Natural killer cell (primary cell): Measurements from ENCODE around the gene RPS19BP1. TPM values are rescaled to one million over a fixed set of nuclear protein-coding genes. Genes with fewer than 3 reads are reported as not detected.

Experiments used
- ATAC-seq, 3 donors: fragments of 150-1000 bp in 2 of 3; fragments of 200-7000 bp in 1 of 3; cut with Tn5 transposase; 1 replicate in 1 of 3; 2 replicates in 2 of 3; pipeline ENCODE4 v1.10.0; 2021; ENCODE audit warnings: mild to moderate bottlenecking in 2 of 3, moderate library complexity in 2 of 3
- DNase-seq, 2 donors: peaks; one replicate each; pipeline versions ENCODE4 v3.0.0 to v3.0.0-alpha.2; 2013 to 2021; ENCODE audit warnings: mixed read lengths in 1 of 2
- H3K27ac ChIP-seq: one replicate; pipeline ENCODE4 v1.5.1; 2013; ENCODE audit warnings: mild to moderate bottlenecking, low read length
- H3K27me3 ChIP-seq: one replicate; pipeline ENCODE4 v1.6.1; 2013; ENCODE audit warnings: low read length; ENCODE audit not compliant: control insufficient read depth, insufficient read depth
- H3K36me3 ChIP-seq: one replicate; pipeline ENCODE4 v1.6.1; 2013; ENCODE audit warnings: low read length; ENCODE audit not compliant: control insufficient read depth, insufficient read depth
- H3K4me1 ChIP-seq: one replicate; pipeline ENCODE4 v1.6.1; 2013; ENCODE audit warnings: low read length; ENCODE audit not compliant: control insufficient read depth, insufficient read depth
- H3K4me3 ChIP-seq: one replicate; pipeline ENCODE4 v1.5.1; 2013; ENCODE audit warnings: low read length
- H3K9me3 ChIP-seq: one replicate; pipeline ENCODE4 v1.6.1; 2013; ENCODE audit warnings: low read length; ENCODE audit not compliant: control insufficient read depth, insufficient read depth
- H3K27ac Mint-ChIP-seq, 2 donors: one replicate each; pipeline ENCODE4 v1.8.0; 2022; ENCODE audit warnings: mild to moderate bottlenecking in 2 of 2, mixed read lengths in 2 of 2, moderate library complexity in 1 of 2
- H3K27me3 Mint-ChIP-seq, 2 donors: one replicate each; pipeline ENCODE4 v1.8.0; 2022; ENCODE audit warnings: low read depth in 2 of 2, mixed read lengths in 2 of 2
- H3K36me3 Mint-ChIP-seq: one replicate; pipeline ENCODE4 v1.8.0; 2022; ENCODE audit warnings: mixed read lengths
- H3K4me1 Mint-ChIP-seq, 2 donors: one replicate each; pipeline ENCODE4 v1.8.0; 2022; ENCODE audit warnings: mixed read lengths in 2 of 2
- H3K4me3 Mint-ChIP-seq: one replicate; pipeline ENCODE4 v1.8.0; 2022; ENCODE audit warnings: mild to moderate bottlenecking, moderate library complexity, mixed read lengths
- H3K9me3 Mint-ChIP-seq, 2 donors: one replicate each; pipeline ENCODE4 v1.8.0; 2022; ENCODE audit warnings: mixed read lengths in 2 of 2
- WGBS: methylation state at CpG from one replicate; pipeline ENCODE4 v1.1.7; 2013; ENCODE audit warnings: missing lambda C conversion rate; ENCODE audit not compliant: insufficient coverage; 5-methylcytosine and 5-hydroxymethylcytosine counted together
- intact Hi-C: fragments of 100-400 bp; cut with micrococcal nuclease; formaldehyde crosslinking; loops from one replicate; pipeline ENCODE4 v1.14.2; 2022
- total RNA-seq, 4 donors: library from RNA; stranded (reverse); fragments of 120-200 nt in 1 of 4; gene quantifications; one replicate each; pipeline versions ENCODE4 v1.2.3 to v1.2.4, GENCODE V29; 2013 to 2022
- TF ChIP-seq, protein P1 (sequence below): fragments of 200-600 bp; IDR thresholded peaks from one replicate; pipeline ENCODE4 v1.8.0; 2022; ENCODE audit warnings: antibody characterized with exemption

Gene RPS19BP1
- total RNA-seq, 3 donors from 2014 or later (not counting 1 experiment from before 2014, with no cell fraction given): 56.7 to 66.5 (median 61.3) TPM

DNA sequence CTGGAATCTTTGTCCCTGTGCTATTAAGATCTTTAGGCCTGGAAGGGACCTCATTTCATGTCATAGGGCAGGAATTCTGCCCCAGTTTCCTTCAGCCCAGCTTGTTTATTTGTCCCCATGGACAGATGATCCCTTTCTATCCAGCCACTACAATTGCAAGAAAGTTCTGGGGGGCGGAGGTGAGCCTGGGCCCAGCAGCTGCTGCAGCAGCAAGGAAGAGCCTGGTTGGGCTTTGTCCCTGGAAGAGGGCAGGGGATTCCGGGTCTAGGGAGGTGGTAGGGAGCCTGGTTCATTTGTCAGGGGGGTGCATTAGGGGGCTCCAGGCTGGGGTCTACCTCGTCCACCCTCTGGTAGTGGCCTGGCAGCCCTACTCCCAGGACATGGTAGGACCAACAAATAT is 21.6 kb upstream of the RPS19BP1 start:
- DNase-seq: no peak
- peaks cover 40 to 50% of the 10 kb centered on the region in 2 donors for H3K27me3 Mint-ChIP-seq
- Histone ChIP-seq H3K9me3 (no peaks in the 10 kb centered on the region), H3K4me1 (peaks cover 6% of the 10 kb centered on the region), H3K27ac (no peak overlapping the region), H3K36me3 (no peaks in the 10 kb centered on the region), H3K27me3 (peaks cover 28% of the 10 kb centered on the region), H3K4me3 (no peak overlapping the region)
- no peak for ATAC-seq
- H3K27ac Mint-ChIP-seq: no peak overlapping the region
- WGBS: 55% methylated on average over 3 of the region's 3 CpGs
- TF ChIP-seq, protein P1, sequence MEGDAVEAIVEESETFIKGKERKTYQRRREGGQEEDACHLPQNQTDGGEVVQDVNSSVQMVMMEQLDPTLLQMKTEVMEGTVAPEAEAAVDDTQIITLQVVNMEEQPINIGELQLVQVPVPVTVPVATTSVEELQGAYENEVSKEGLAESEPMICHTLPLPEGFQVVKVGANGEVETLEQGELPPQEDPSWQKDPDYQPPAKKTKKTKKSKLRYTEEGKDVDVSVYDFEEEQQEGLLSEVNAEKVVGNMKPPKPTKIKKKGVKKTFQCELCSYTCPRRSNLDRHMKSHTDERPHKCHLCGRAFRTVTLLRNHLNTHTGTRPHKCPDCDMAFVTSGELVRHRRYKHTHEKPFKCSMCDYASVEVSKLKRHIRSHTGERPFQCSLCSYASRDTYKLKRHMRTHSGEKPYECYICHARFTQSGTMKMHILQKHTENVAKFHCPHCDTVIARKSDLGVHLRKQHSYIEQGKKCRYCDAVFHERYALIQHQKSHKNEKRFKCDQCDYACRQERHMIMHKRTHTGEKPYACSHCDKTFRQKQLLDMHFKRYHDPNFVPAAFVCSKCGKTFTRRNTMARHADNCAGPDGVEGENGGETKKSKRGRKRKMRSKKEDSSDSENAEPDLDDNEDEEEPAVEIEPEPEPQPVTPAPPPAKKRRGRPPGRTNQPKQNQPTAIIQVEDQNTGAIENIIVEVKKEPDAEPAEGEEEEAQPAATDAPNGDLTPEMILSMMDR: no peak
- peaks cover 5 to 7% of the 10 kb centered on the region in 2 donors for H3K4me1 Mint-ChIP-seq
- H3K36me3 Mint-ChIP-seq: no peaks in the 10 kb centered on the region
- intact Hi-C loops: no loop called here
- H3K9me3 Mint-ChIP-seq: no peaks in the 10 kb centered on the region
- H3K4me3 Mint-ChIP-seq: no peak overlapping the region

DNA sequence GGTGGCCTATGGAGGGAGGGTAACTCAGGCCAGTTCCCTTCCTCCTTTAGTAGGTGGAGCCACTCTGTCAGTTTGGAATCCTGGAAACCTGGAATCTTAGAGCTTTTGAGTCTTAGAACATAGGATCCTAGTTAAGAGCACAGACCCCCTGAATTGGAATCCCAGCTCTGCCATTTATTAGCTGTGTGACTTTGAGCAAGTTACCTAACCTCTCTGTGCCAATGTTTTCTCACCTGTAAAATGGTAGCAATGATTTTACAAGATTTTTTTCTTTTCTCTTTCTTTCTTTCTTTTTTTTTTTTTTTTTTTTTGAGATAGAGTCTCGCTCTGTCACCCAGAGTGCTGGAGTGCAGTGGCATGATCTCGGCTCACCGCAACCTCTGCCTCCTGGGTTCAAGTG is 20.9 kb upstream of the RPS19BP1 start:
- DNase-seq (no peak), ATAC-seq (no peak)
- no peaks in the 10 kb centered on the region for H3K9me3 ChIP-seq
- Mint-ChIP-seq H3K27ac (no peak overlapping the region), H3K36me3 (no peaks in the 10 kb centered on the region), H3K4me3 (no peak overlapping the region), H3K4me1 (peaks cover 5 to 7% of the 10 kb centered on the region in 2 donors), H3K9me3 (no peaks in the 10 kb centered on the region), H3K27me3 (peaks cover 40 to 45% of the 10 kb centered on the region in 2 donors)
- peaks cover 22% of the 10 kb centered on the region for H3K27me3 ChIP-seq
- no peak overlapping the region for H3K27ac ChIP-seq
- H3K4me1 ChIP-seq: peaks cover 6% of the 10 kb centered on the region
- intact Hi-C loops: no loop called here
- WGBS: 79% methylated on average over 3 of the region's 3 CpGs
- H3K4me3 ChIP-seq: no peak overlapping the region
- no peaks in the 10 kb centered on the region for H3K36me3 ChIP-seq
- TF ChIP-seq, protein P1: no peak

DNA sequence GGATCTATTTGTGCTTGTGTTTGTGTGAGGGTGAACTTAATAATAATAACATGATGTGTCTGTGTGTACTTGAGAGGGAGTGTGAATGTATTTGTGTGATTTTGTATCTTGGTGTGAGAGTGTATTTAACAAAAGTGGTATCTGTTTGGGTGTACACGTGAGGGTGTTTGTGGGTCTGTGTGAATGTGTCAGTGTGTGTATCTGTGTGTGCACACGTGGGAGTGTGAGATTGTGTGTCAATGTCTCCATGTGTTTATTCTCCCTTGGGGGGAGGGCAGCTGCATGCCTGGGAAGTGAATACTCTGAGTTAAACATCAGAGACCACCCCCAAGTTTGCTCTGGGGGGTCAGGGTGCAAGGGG is 15.0 kb upstream of the RPS19BP1 start:
- TF ChIP-seq, protein P1: no peak
- Histone ChIP-seq H3K4me3 (no peak overlapping the region), H3K27ac (no peak overlapping the region), H3K36me3 (no peaks in the 10 kb centered on the region), H3K9me3 (no peaks in the 10 kb centered on the region), H3K4me1 (peaks cover 22% of the 10 kb centered on the region), H3K27me3 (peaks cover 13% of the 10 kb centered on the region)
- Mint-ChIP-seq H3K27ac (no peak overlapping the region), H3K4me1 (peaks cover 18 to 20% of the 10 kb centered on the region in 2 donors), H3K27me3 (peaks cover 30 to 33% of the 10 kb centered on the region in 2 donors), H3K36me3 (no peaks in the 10 kb centered on the region), H3K4me3 (no peak overlapping the region), H3K9me3 (no peaks in the 10 kb centered on the region)
- WGBS: 45% methylated on average over 2 of the region's 2 CpGs
- intact Hi-C loops: no loop called here
- no peak for ATAC-seq
- no peak for DNase-seq

DNA sequence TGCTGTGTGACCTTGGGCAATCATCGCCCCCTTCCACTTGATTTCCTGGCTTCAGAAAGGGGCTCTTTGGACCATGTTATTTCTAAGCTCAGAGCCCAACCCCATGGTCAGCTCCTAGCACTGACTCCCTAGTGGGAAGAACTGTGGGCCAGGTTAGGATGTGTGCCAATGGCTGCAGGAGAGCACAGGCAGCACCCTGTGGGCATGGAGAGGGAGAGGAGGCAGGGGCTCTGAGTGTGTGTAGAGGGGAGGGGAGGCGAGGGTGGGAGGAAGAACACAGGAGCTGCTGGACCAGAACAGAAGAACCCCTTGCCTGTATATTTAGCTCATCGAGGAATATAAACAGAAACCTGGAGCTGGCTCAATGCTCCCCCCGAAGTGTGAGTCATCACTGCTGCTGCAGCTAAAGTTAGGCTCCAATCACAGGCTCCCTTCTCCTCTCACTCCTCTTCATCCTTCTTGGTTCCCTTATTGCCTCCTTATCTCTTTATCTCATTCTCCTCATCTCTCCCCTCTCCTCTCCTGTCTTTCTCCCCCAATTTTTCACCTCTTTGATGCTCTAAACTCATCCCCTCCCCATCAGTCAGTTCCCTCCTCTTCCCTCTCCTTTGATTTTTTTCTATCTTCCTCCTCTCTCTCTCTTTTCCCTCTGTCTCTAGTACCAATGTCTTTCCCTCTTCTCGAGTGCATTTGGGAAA is 14.5 kb upstream of the RPS19BP1 start:
- H3K36me3 ChIP-seq: no peaks in the 10 kb centered on the region
- Mint-ChIP-seq H3K4me3 (no peak overlapping the region), H3K4me1 (peaks cover 18 to 20% of the 10 kb centered on the region in 2 donors), H3K9me3 (no peaks in the 10 kb centered on the region), H3K27ac (no peak overlapping the region), H3K27me3 (peaks cover 28 to 30% of the 10 kb centered on the region in 2 donors), H3K36me3 (no peaks in the 10 kb centered on the region)
- DNase-seq (no peak), ATAC-seq (no peak)
- intact Hi-C loops: no loop called here
- peaks cover 12% of the 10 kb centered on the region for H3K27me3 ChIP-seq
- no peak overlapping the region for H3K4me3 ChIP-seq
- TF ChIP-seq, protein P1: no peak
- WGBS: 65% methylated on average over 4 of the region's 5 CpGs
- no peak overlapping the region for H3K27ac ChIP-seq
- peaks cover 22% of the 10 kb centered on the region for H3K4me1 ChIP-seq
- no peaks in the 10 kb centered on the region for H3K9me3 ChIP-seq
